Measurements from ENCODE around the gene PRKCZ. TPM values are rescaled to one million over a fixed set of nuclear protein-coding genes. Genes with fewer than 3 reads are reported as not detected.

The PRKCZ gene
- total RNA-seq, 4 donors from 2014 or later = 3.1 to 5.4 (median 4.7) TPM

GRCh38 chr1:2133879-2134215, 83.6 kb downstream of the PRKCZ start:
- intact Hi-C loops (cut with DNase I) = loop anchor here (2.0 kb wide), 1 partner anchor 257 kb away; the partner anchor contains the start of genes MORN1 and RER1
- Histone ChIP-seq H3K36me3 (no peaks in the 10 kb centered on the region), H3K27me3 (no peaks in the 10 kb centered on the region), H3K4me3 (peak overlapping the region; percentile 51 to 59 (median 55)), H3K4me1 (peaks cover 27 to 35% (median 33%) of the 10 kb centered on the region in 4 donors), H3K9me3 (no peaks in the 10 kb centered on the region), H3K27ac (replicated peaks in 1 of 4) (peak overlapping the region; percentile 89 to 95 (median 92))
- 88% methylated on average over 10 of the region's 17 CpGs for WGBS
- no peak for TF ChIP-seq POLR2A (IDR thresholded peaks at IDR 0.05; ENCODE audit: low read depth)
- TF ChIP-seq POLR2AphosphoS5 (IDR thresholded peaks at IDR 0.05) = no peak
- TF ChIP-seq CTCF (IDR thresholded peaks at IDR 0.05) = no peak
- TF ChIP-seq EP300 (IDR thresholded peaks at IDR 0.05) = no peak
- no peak for DNase-seq (ENCODE audit: extremely low spot score)

- no peak for TF ChIP-seq POLR2A (IDR thresholded peaks at IDR 0.05; ENCODE audit: low read depth)
- Histone ChIP-seq H3K4me1 (peaks cover 27 to 35% (median 33%) of the 10 kb centered on the region in 4 donors), H3K4me3 (no peak overlapping the region), H3K27me3 (no peaks in the 10 kb centered on the region), H3K36me3 (no peaks in the 10 kb centered on the region), H3K27ac (replicated peaks in 1 of 4) (peak overlapping the region; percentile 89 to 95 (median 92)), H3K9me3 (no peaks in the 10 kb centered on the region)
- no peak for DNase-seq (ENCODE audit: extremely low spot score)
- 92% methylated on average over 9 of the region's 9 CpGs for WGBS
- intact Hi-C loops (cut with DNase I) = no loop called here
Observed at GRCh38 chr1:2134266-2134620, 84.0 kb downstream of the PRKCZ start.

- H3K9me3 ChIP-seq = no peaks in the 10 kb centered on the region
- intact Hi-C loops (cut with DNase I) = no loop called here
- H3K36me3 ChIP-seq = no peaks in the 10 kb centered on the region
- H3K4me1 ChIP-seq = peaks cover 27 to 35% (median 33%) of the 10 kb centered on the region in 4 donors
- TF ChIP-seq CTCF (IDR thresholded peaks at IDR 0.05) (no peak), POLR2AphosphoS5 (IDR thresholded peaks at IDR 0.05) (no peak), EP300 (IDR thresholded peaks at IDR 0.05) (no peak), POLR2A (IDR thresholded peaks at IDR 0.05; ENCODE audit: low read depth) (no peak)
- H3K27me3 ChIP-seq = no peaks in the 10 kb centered on the region
- no peak overlapping the region for H3K4me3 ChIP-seq
- DNase-seq (ENCODE audit: extremely low spot score) = no peak
- WGBS = 88% methylated on average over 40 of the region's 40 CpGs
- peak overlapping the region; percentile 89 to 95 (median 92) for H3K27ac ChIP-seq (replicated peaks in 1 of 4)
Observed at GRCh38 chr1:2134621-2135307, 84.6 kb downstream of the PRKCZ start.

- 40% methylated on average over 13 of the region's 13 CpGs for WGBS
- TF ChIP-seq POLR2AphosphoS5 (IDR thresholded peaks at IDR 0.05) (peak; percentile 55 to 60), EP300 (IDR thresholded peaks at IDR 0.05) (no peak), CTCF (IDR thresholded peaks at IDR 0.05) (peak in 1 of 3 experiments; percentile 4)
- H3K4me1 ChIP-seq = peaks cover 27 to 35% (median 33%) of the 10 kb centered on the region in 4 donors
- H3K4me3 ChIP-seq = no peak overlapping the region
- H3K27me3 ChIP-seq = no peaks in the 10 kb centered on the region
- intact Hi-C loops (cut with DNase I) = no loop called here
- peak overlapping the region; percentile 89 to 95 (median 92) for H3K27ac ChIP-seq (replicated peaks in 1 of 4)
- DNase-seq (ENCODE audit: extremely low spot score) = no peak
- no peaks in the 10 kb centered on the region for H3K9me3 ChIP-seq
- H3K36me3 ChIP-seq = no peaks in the 10 kb centered on the region
Observed at GRCh38 chr1:2135441-2135841, 85.2 kb downstream of the PRKCZ start.

- TF ChIP-seq EP300 (IDR thresholded peaks at IDR 0.05) (no peak), CTCF (IDR thresholded peaks at IDR 0.05) (no peak), POLR2A (IDR thresholded peaks at IDR 0.05; ENCODE audit: low read depth) (no peak)
- H3K27me3 ChIP-seq = no peaks in the 10 kb centered on the region
- H3K4me3 ChIP-seq = no peak overlapping the region
- 98% methylated on average over 9 of the region's 10 CpGs for whole genome bisulfite sequencing
- peaks cover 27 to 35% (median 33%) of the 10 kb centered on the region in 4 donors for H3K4me1 ChIP-seq
- peak overlapping the region; percentile 89 to 95 (median 92) for H3K27ac ChIP-seq (replicated peaks in 1 of 4)
- no peaks in the 10 kb centered on the region for H3K9me3 ChIP-seq
- intact Hi-C loops (cut with DNase I) = no loop called here
- no peaks in the 10 kb centered on the region for H3K36me3 ChIP-seq
- DNase-seq (ENCODE audit: extremely low spot score) = no peak
Observed at GRCh38 chr1:2135941-2136340, 85.7 kb downstream of the PRKCZ start.

All from esophagus muscularis mucosa (tissue), 4 donors.